T-cell (primary cell): Measurements from ENCODE around the gene PLXDC1. TPM values are rescaled to one million over a fixed set of nuclear protein-coding genes. Genes with fewer than 3 reads are reported as not detected.

ENCODE experiments used
- ATAC-seq, 4 experiments: fragments of 200-7000 bp in 3 of 4; fragments of 150-1000 bp in 1 of 4; cut with Tn5 transposase; replicated peaks in 1 of 4; 1 replicate in 3 of 4; 2 replicates in 1 of 4; pipeline ENCODE4 v1.10.0; 2021; ENCODE audit warnings: moderate library complexity in 3 of 4, mild to moderate bottlenecking in 2 of 4, moderate number of reproducible peaks in 1 of 4
- CTCF ChIA-PET, 2 donors: fragments of 300-600 bp; sonication (Branson Sonifier 250); formaldehyde crosslinking; loops; one replicate each; lab custom pipeline; 2022; ENCODE audit warnings: antibody characterized with exemption in 2 of 2; lab: Charles Lee
- POLR2A ChIA-PET, 2 donors: fragments of 300-600 bp; sonication (Branson Sonifier 250); formaldehyde crosslinking; loops; one replicate each; lab custom pipeline; 2022; ENCODE audit warnings: antibody characterized with exemption in 2 of 2; lab: Charles Lee
- DNase-seq, 35 experiments: peaks; one replicate each; pipeline versions ENCODE4 v3.0.0 to v3.0.0-alpha.2; 2013 to 2023
- H3K27ac ChIP-seq: one replicate; pipeline ENCODE4 v1.5.1; 2013; ENCODE audit warnings: low read length
- H3K27me3 ChIP-seq, 2 experiments: replicated peaks in 1 of 2; 1 replicate in 1 of 2; 2 replicates in 1 of 2; pipeline versions ENCODE4 v1.6.1 to v1.7.0; 2013; ENCODE audit warnings: low read length in 1 of 2, mixed read lengths in 1 of 2; ENCODE audit not compliant: control insufficient read depth in 2 of 2, insufficient read depth in 2 of 2; ENCODE audit errors: extremely low read depth in 1 of 2
- H3K36me3 ChIP-seq, 2 donors: 1 replicate in 1 of 2; 2 replicates in 1 of 2; pipeline versions ENCODE4 v1.6.1 to v1.7.0; 2013; ENCODE audit warnings: low read length in 1 of 2; ENCODE audit not compliant: control insufficient read depth in 2 of 2, insufficient read depth in 1 of 2; ENCODE audit errors: extremely low read depth in 1 of 2
- H3K4me1 ChIP-seq, 2 experiments: 1 replicate in 1 of 2; 2 replicates in 1 of 2; pipeline versions ENCODE4 v1.6.1 to v1.7.0; 2013; ENCODE audit warnings: low read length in 2 of 2, mixed read lengths in 1 of 2; ENCODE audit not compliant: insufficient read depth in 2 of 2, control insufficient read depth in 1 of 2; ENCODE audit errors: extremely low read depth in 1 of 2
- H3K4me3 ChIP-seq, 2 donors: 1 replicate in 1 of 2; 2 replicates in 1 of 2; pipeline versions ENCODE4 v1.5.1 to v1.7.0; 2013; ENCODE audit warnings: mild to moderate bottlenecking in 2 of 2, low read length in 1 of 2, moderate library complexity in 1 of 2; ENCODE audit not compliant: control insufficient read depth in 1 of 2; ENCODE audit errors: extremely low read depth in 1 of 2
- H3K9me3 ChIP-seq: 2 replicates; pipeline ENCODE4 v1.7.0; 2013
- H3K27ac Mint-ChIP-seq, 2 donors: one replicate each; pipeline ENCODE4 v1.8.0; 2020 to 2021; ENCODE audit warnings: mild to moderate bottlenecking in 2 of 2, mixed read lengths in 2 of 2
- H3K27me3 Mint-ChIP-seq, 2 donors: one replicate each; pipeline ENCODE4 v1.8.0; 2021 to 2022; ENCODE audit warnings: mixed read lengths in 2 of 2
- H3K36me3 Mint-ChIP-seq: one replicate; pipeline ENCODE4 v1.8.0; 2021; ENCODE audit warnings: mixed read lengths
- H3K4me1 Mint-ChIP-seq, 3 donors: one replicate each; pipeline ENCODE4 v1.8.0; 2020 to 2022; ENCODE audit warnings: mixed read lengths in 3 of 3, mild to moderate bottlenecking in 1 of 3
- H3K4me3 Mint-ChIP-seq, 3 donors: one replicate each; pipeline ENCODE4 v1.8.0; 2020 to 2022; ENCODE audit warnings: mild to moderate bottlenecking in 3 of 3, mixed read lengths in 3 of 3, moderate library complexity in 3 of 3
- H3K9me3 Mint-ChIP-seq, 3 donors: one replicate each; pipeline ENCODE4 v1.8.0; 2020 to 2022; ENCODE audit warnings: mixed read lengths in 3 of 3
- WGBS: methylation state at CpG from one replicate; pipeline ENCODE4 v1.1.5; 2013; ENCODE audit warnings: missing lambda C conversion rate; ENCODE audit not compliant: insufficient coverage; 5-methylcytosine and 5-hydroxymethylcytosine counted together
- total RNA-seq, 35 experiments: library from RNA in 6 of 35; stranded (reverse) in 6 of 35; fragments of 120-200 nt in 1 of 35; gene quantifications; one replicate each; pipeline versions ENCODE4 v1.2.1 to v1.2.4 and lab custom pipeline; 2013 to 2026

PLXDC1 gene
- total RNA-seq, 5 donors from 2014 or later (not counting 1 experiment from before 2014, with no cell fraction given) = 6.3 to 74.9 (median 13.9) TPM

DNA sequence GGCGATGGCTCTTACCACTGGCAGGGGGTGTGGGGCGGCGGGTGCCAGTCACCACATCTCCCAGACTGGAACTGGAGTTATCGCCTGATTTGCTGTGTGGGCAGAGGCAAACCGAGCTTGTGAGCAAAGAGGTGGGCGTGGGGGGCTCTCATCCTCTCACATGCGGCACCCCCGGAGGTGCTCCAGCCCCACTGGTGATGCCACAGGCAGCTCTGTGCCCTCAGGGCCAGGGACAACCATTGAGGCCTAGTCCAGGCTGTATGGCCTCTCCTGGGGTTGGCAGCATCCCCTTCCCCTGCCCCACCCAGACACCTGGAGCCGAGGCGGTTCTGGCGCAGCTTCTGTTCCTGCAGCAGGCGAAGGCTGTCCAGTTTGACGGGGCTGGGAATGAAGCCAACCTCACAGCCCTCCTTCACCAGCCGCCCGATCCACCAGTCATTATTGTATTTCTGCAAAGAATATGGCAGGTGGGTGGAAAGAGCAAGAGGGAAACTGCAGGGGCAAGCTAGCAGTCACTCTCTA is 35.1 kb upstream of the PLXDC1 start:
- POLR2A ChIA-PET = no interaction called here
- Histone ChIP-seq H3K4me3 (no peak overlapping the region), H3K27me3 (no peaks in the 10 kb centered on the region), H3K9me3 (no peaks in the 10 kb centered on the region), H3K36me3 (peaks cover 12 to 55% of the 10 kb centered on the region in 2 donors), H3K27ac (no peak overlapping the region), H3K4me1 (no peaks in the 10 kb centered on the region)
- DNase-seq (no peak), ATAC-seq (no peak)
- no peaks in the 10 kb centered on the region for H3K27me3 Mint-ChIP-seq
- no peak overlapping the region for H3K27ac Mint-ChIP-seq
- peaks cover 25% of the 10 kb centered on the region for H3K36me3 Mint-ChIP-seq
- no peaks in the 10 kb centered on the region for H3K9me3 Mint-ChIP-seq
- CTCF ChIA-PET = no interaction called here
- H3K4me3 Mint-ChIP-seq = no peak overlapping the region
- 79% methylated on average over 4 of the region's 15 CpGs for WGBS
- H3K4me1 Mint-ChIP-seq = no peaks in the 10 kb centered on the region

- H3K27ac Mint-ChIP-seq = no peak overlapping the region
- ChIA-PET CTCF (interaction anchor here in 1 of 2 donors (0.5 kb wide), 1 partner anchor 345 kb away, joined by 4 read pairs; no protein-coding TSS in a partner anchor), POLR2A (no interaction called here)
- no peak for ATAC-seq
- H3K27me3 Mint-ChIP-seq = no peaks in the 10 kb centered on the region
- H3K27me3 ChIP-seq = no peaks in the 10 kb centered on the region
- H3K36me3 Mint-ChIP-seq = peaks cover 26% of the 10 kb centered on the region
- no peak for DNase-seq
- H3K4me3 ChIP-seq = no peak overlapping the region
- H3K36me3 ChIP-seq = peaks cover 16 to 47% of the 10 kb centered on the region in 2 donors
- no peak overlapping the region for H3K27ac ChIP-seq
- H3K9me3 ChIP-seq = no peaks in the 10 kb centered on the region
- no peaks in the 10 kb centered on the region for H3K4me1 Mint-ChIP-seq
- no peaks in the 10 kb centered on the region for H3K9me3 Mint-ChIP-seq
- H3K4me3 Mint-ChIP-seq = no peak overlapping the region
- WGBS = 92% methylated on average over 2 of the region's 10 CpGs
- H3K4me1 ChIP-seq = no peaks in the 10 kb centered on the region
Observed at GRCh38 chr17:39183720-39184119, 32.3 kb upstream of the PLXDC1 start.

- DNase-seq = no peak
- H3K27ac ChIP-seq = no peak overlapping the region
- no peaks in the 10 kb centered on the region for H3K4me1 ChIP-seq
- no peak overlapping the region for H3K4me3 Mint-ChIP-seq
- no peak for ATAC-seq
- no peaks in the 10 kb centered on the region for H3K9me3 ChIP-seq
- no peak overlapping the region for H3K27ac Mint-ChIP-seq
- ChIA-PET CTCF (interaction anchor here in 1 of 2 donors (0.5 kb wide), 1 partner anchor 344 kb away, joined by 4 read pairs; no protein-coding TSS in a partner anchor), POLR2A (no interaction called here)
- no peaks in the 10 kb centered on the region for H3K4me1 Mint-ChIP-seq
- no peak overlapping the region for H3K4me3 ChIP-seq
- H3K9me3 Mint-ChIP-seq = no peaks in the 10 kb centered on the region
- peaks cover 29% of the 10 kb centered on the region for H3K36me3 Mint-ChIP-seq
- 100% methylated on average over 2 of the region's 5 CpGs for WGBS
- no peaks in the 10 kb centered on the region for H3K27me3 Mint-ChIP-seq
- peaks cover 18 to 44% of the 10 kb centered on the region in 2 donors for H3K36me3 ChIP-seq
- no peaks in the 10 kb centered on the region for H3K27me3 ChIP-seq
Observed at GRCh38 chr17:39183045-39183444, 31.6 kb upstream of the PLXDC1 start.

DNA sequence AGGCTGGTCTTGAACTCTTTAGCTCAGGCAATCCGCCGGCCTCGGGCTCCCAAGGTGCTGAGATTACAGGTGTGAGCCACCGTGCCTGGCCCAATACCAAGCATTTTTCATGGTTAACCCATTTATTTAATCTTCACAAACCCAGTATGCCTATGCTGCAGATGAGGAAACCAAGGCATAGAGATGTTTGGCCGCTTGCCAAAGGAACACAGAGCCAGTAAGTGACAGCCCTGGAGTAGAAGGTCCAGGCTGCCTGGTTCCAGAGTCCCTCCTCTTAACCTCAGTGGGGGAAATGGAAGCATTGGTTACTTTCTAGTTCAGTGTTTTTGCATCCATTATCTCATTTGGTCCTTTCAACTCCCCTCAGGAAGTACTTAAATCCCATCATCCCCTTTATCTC is 29.9 kb upstream of the PLXDC1 start:
- Histone ChIP-seq H3K9me3 (no peaks in the 10 kb centered on the region), H3K4me3 (no peak overlapping the region), H3K27me3 (no peaks in the 10 kb centered on the region), H3K4me1 (no peaks in the 10 kb centered on the region), H3K36me3 (peaks cover 11 to 46% of the 10 kb centered on the region in 2 donors), H3K27ac (no peak overlapping the region)
- ChIA-PET CTCF (no interaction called here), POLR2A (interaction anchor here in 1 of 2 donors (0.7 kb wide), 1 partner anchor 397 kb away, joined by 12 read pairs; no protein-coding TSS in a partner anchor)
- no peaks in the 10 kb centered on the region for H3K27me3 Mint-ChIP-seq
- no peaks in the 10 kb centered on the region for H3K4me1 Mint-ChIP-seq
- H3K9me3 Mint-ChIP-seq = no peaks in the 10 kb centered on the region
- H3K27ac Mint-ChIP-seq = no peak overlapping the region
- ATAC-seq (no peak), DNase-seq (no peak)
- WGBS = 100% methylated on average over 2 of the region's 5 CpGs
- H3K4me3 Mint-ChIP-seq = no peak overlapping the region
- H3K36me3 Mint-ChIP-seq = peaks cover 32% of the 10 kb centered on the region

- ATAC-seq = no peak
- H3K4me1 Mint-ChIP-seq = peaks cover 2 to 7% (median 4%) of the 10 kb centered on the region in 3 donors
- no peaks in the 10 kb centered on the region for H3K9me3 Mint-ChIP-seq
- no peak overlapping the region for H3K27ac Mint-ChIP-seq
- no peaks in the 10 kb centered on the region for H3K9me3 ChIP-seq
- peaks cover 11 to 31% of the 10 kb centered on the region in 2 donors for H3K36me3 ChIP-seq
- no peak for DNase-seq
- no peaks in the 10 kb centered on the region for H3K27me3 ChIP-seq
- H3K27ac ChIP-seq = no peak overlapping the region
- peaks cover 0 to 7% of the 10 kb centered on the region in 2 experiments for H3K4me1 ChIP-seq
- peaks cover 21% of the 10 kb centered on the region for H3K36me3 Mint-ChIP-seq
- ChIA-PET POLR2A (interaction anchor here (0.5 to 0.6 kb wide), 2 partner anchors 8 to 268 kb away, joined by 7 to 10 read pairs; no protein-coding TSS in a partner anchor), CTCF (interaction anchor here (0.7 to 1.5 kb wide), 4 partner anchors 14 to 240 kb away, joined by 3 to 4 read pairs (median 3); no protein-coding TSS in a partner anchor)
- H3K4me3 Mint-ChIP-seq = no peak overlapping the region
- no peak overlapping the region for H3K4me3 ChIP-seq
- H3K27me3 Mint-ChIP-seq = no peaks in the 10 kb centered on the region
- 97% methylated on average over 3 of the region's 4 CpGs for whole genome bisulfite sequencing
Observed at GRCh38 chr17:39178536-39178935, 27.1 kb upstream of the PLXDC1 start.

DNA sequence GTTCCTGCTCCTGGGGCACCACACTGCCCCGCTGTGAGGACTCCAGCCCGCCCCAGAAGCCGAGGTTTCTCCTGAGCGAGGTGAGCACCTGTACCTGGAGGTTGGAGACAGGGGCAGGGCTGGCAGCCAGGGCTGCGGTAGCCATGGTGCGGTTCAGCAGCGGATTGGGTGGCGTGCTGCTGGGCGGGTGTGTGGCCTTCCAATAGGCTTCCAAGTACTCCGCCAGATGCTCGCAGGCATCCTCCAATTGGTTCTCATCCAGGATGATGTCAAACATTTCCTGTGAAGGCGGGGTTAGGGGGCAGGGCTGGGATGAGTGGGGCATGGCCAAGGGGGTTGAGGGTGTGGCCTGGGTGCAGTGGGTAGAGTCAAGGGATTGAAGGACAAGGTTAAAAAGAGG is 25.8 kb upstream of the PLXDC1 start:
- WGBS = 97% methylated on average over 12 of the region's 12 CpGs
- Histone ChIP-seq H3K36me3 (peaks cover 11 to 21% of the 10 kb centered on the region in 2 donors), H3K9me3 (no peaks in the 10 kb centered on the region), H3K4me3 (no peak overlapping the region), H3K27ac (no peak overlapping the region), H3K27me3 (no peaks in the 10 kb centered on the region), H3K4me1 (peaks cover 0 to 19% of the 10 kb centered on the region in 2 experiments)
- Mint-ChIP-seq H3K36me3 (peaks cover 12% of the 10 kb centered on the region), H3K27ac (no peak overlapping the region), H3K4me1 (peaks cover 11 to 16% (median 16%) of the 10 kb centered on the region in 3 donors), H3K27me3 (peaks cover 0 to under 1% of the 10 kb centered on the region in 2 donors), H3K9me3 (no peaks in the 10 kb centered on the region), H3K4me3 (no peak overlapping the region)
- POLR2A ChIA-PET = no interaction called here
- no peak for DNase-seq
- CTCF ChIA-PET = interaction anchor here in 1 of 2 donors (1.1 to 1.5 kb wide), 2 partner anchors 13 to 194 kb away, joined by 3 to 4 read pairs; no protein-coding TSS in a partner anchor
- no peak for ATAC-seq
